Uterus (tissue), 4 donors: ENCODE measurements around the gene ELOVL5. TPM values are rescaled to one million over a fixed set of nuclear protein-coding genes. Genes with fewer than 3 reads are reported as not detected.

Source experiments
- DNase-seq, 2 donors: peaks; one replicate each; pipeline ENCODE4 v3.0.0-alpha.2; 2019 to 2020
- H3K27ac ChIP-seq, 2 donors: fragments of 200-600 bp; sonication (generic); 1 replicate in 1 of 2; 2 replicates in 1 of 2; pipeline ENCODE4 v1.5.1; 2016 to 2018
- H3K27me3 ChIP-seq, 2 donors: fragments of 200-600 bp; sonication (generic); one replicate each; pipeline ENCODE4 v1.5.1; 2018 to 2019; ENCODE audit warnings: control low read depth in 1 of 2
- H3K36me3 ChIP-seq, 2 donors: fragments of 200-600 bp; sonication (generic); one replicate each; pipeline ENCODE4 v1.5.1; 2019; ENCODE audit warnings: control low read depth in 1 of 2
- H3K4me1 ChIP-seq, 2 donors: fragments of 200-600 bp; sonication (generic); one replicate each; pipeline ENCODE4 v1.5.1; 2018 to 2019; ENCODE audit warnings: control low read depth in 1 of 2
- H3K4me3 ChIP-seq, 2 donors: fragments of 200-600 bp; sonication (generic); 1 replicate in 1 of 2; 2 replicates in 1 of 2; pipeline ENCODE4 v1.5.1; 2018 to 2019; ENCODE audit warnings: mild to moderate bottlenecking in 1 of 2
- H3K9me3 ChIP-seq, 2 donors: fragments of 200-600 bp; sonication (generic); one replicate each; pipeline ENCODE4 v1.5.1; 2019; ENCODE audit warnings: control low read depth in 1 of 2
- POLR2A ChIP-seq, 2 donors: fragments of 450-650 bp; IDR thresholded peaks; one replicate each; pipeline ENCODE4 v1.6.1; 2016; ENCODE audit warnings: antibody characterized with exemption in 2 of 2, mild to moderate bottlenecking in 1 of 2, moderate library complexity in 1 of 2
- intact Hi-C: fragments of 100-400 bp; cut with DNase I; formaldehyde crosslinking; loops from one replicate; pipeline ENCODE4 v1.15.1; 2023; ENCODE audit warnings: low total_unique reads
- microRNA-seq: library from miRNA; unstranded; fragments of <30 nt; microRNA quantifications from one replicate; pipeline ENCODE4, GENCODE V29; 2016; ENCODE audit warnings: borderline microRNAs expressed, borderline replicate concordance
- small RNA-seq: library from RNA; depleted of rRNA; stranded (forward); fragments of <200 nt; gene quantifications from one replicate; pipeline ENCODE3, GENCODE V24; 2016
- total RNA-seq, 4 donors: library from RNA; depleted of rRNA in 3 of 4; stranded (reverse); fragments of >200 nt in 3 of 4; gene quantifications; one replicate each; pipeline versions ENCODE4 v1.1.0 to v1.2.4, GENCODE V29; 2014 to 2023
- TF ChIP-seq, protein P1 (sequence below), 4 experiments: fragments of 200-600 bp in 2 of 4; fragments of 450-650 bp in 2 of 4; sonication (generic) in 2 of 4; IDR thresholded peaks; one replicate each; pipeline ENCODE4 v1.5.1; 2016 to 2019; ENCODE audit warnings: antibody characterized with exemption in 4 of 4, mild to moderate bottlenecking in 2 of 4, moderate library complexity in 1 of 4
- donor health status: DM: yes; HTN: yes; CAD: no.

Gene ELOVL5
- total RNA-seq, 4 donors from 2014 or later, result 26.4 to 80.7 (median 48.4) TPM

DNA sequence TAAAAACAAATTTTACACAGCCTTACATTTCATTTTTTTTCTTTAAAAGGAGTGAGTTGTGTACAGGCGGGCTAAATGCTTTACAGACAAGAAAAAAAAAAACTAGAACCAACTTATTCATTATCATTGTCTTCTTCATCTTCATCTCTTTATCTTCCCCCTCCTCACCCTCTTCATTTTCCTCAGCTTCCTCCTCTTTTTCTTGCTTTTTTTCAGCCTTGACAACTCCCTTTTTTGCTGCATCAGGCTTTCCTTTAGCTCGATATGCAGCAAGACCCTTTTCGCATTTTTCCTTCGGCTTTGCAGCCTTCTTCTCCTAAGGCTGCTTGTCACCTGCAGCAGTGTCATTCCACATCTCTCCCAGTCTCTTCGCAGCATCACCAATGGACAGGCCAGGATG is 113.2 kb downstream of the ELOVL5 start:
- intact Hi-C loops, result no loop called here
- DNase-seq, result no peak
- no peaks in the 10 kb centered on the region for H3K9me3 ChIP-seq
- H3K36me3 ChIP-seq, result no peaks in the 10 kb centered on the region
- no peak overlapping the region for H3K4me3 ChIP-seq
- TF ChIP-seq POLR2A (IDR thresholded peaks at IDR 0.05), result no peak
- TF ChIP-seq, protein P1, sequence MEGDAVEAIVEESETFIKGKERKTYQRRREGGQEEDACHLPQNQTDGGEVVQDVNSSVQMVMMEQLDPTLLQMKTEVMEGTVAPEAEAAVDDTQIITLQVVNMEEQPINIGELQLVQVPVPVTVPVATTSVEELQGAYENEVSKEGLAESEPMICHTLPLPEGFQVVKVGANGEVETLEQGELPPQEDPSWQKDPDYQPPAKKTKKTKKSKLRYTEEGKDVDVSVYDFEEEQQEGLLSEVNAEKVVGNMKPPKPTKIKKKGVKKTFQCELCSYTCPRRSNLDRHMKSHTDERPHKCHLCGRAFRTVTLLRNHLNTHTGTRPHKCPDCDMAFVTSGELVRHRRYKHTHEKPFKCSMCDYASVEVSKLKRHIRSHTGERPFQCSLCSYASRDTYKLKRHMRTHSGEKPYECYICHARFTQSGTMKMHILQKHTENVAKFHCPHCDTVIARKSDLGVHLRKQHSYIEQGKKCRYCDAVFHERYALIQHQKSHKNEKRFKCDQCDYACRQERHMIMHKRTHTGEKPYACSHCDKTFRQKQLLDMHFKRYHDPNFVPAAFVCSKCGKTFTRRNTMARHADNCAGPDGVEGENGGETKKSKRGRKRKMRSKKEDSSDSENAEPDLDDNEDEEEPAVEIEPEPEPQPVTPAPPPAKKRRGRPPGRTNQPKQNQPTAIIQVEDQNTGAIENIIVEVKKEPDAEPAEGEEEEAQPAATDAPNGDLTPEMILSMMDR (IDR thresholded peaks at IDR 0.05), result no peak
- H3K27ac ChIP-seq, result no peak overlapping the region
- no peaks in the 10 kb centered on the region for H3K4me1 ChIP-seq
- H3K27me3 ChIP-seq, result no peaks in the 10 kb centered on the region

DNA sequence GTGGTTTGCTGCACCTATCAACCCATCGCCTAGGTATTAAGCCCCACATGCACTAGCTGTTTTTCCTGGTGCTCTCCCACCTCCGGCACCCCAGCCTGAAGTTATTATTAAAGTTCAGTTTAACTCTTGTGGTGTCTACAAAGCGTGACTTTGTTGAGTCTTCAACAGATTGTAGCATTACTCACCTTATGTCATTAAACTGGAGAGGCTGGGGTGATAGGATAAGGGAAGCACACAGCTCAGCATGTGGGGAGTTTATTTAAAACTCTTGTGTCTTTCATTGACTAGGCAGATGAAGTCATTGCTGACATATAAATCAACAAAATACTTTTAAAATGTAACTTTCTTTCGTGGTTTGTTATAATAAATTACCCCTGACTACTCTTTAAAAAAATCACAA is 115.4 kb downstream of the ELOVL5 start:
- no peak for TF ChIP-seq POLR2A (IDR thresholded peaks at IDR 0.05)
- TF ChIP-seq, protein P1 (IDR thresholded peaks at IDR 0.05), result no peak
- H3K36me3 ChIP-seq, result no peaks in the 10 kb centered on the region
- intact Hi-C loops, result no loop called here

DNA sequence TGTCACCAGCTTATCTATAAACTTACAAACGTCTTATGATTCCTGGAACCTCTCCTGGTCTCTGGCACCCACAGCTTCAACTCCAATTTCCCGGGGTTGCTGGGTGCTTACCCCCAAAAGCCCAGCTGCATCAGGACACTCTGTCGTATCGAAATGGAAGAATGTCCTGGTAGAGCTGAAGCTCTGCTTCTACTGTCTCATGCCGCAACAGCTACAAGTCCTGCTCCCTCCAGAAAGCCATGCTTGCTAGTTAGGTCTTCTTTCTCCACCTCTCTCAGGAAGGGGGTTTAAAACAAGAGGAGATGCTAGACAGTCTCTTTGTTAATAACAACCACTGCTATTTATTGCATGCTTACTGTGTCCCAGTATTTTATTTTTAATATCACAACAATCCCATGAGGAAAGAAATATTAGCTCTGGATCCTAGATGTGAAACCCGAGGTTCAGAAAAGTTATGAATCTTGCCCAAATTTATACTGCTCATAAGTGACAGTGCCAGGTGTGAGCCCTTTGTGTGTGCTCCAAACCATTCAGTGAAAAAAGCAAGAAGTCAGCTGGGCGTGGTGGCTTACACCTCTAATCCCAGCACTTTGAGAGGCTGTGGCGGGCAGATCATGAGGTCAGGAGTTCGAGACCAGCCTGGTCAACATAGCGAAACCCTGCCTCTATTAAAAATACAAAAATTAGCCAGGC is 117.8 kb downstream of the ELOVL5 start:
- no peak overlapping the region for H3K27ac ChIP-seq
- no peak for TF ChIP-seq POLR2A (IDR thresholded peaks at IDR 0.05)
- TF ChIP-seq, protein P1 (IDR thresholded peaks at IDR 0.05), result no peak
- no peaks in the 10 kb centered on the region for H3K4me1 ChIP-seq
- no peak for DNase-seq
- H3K36me3 ChIP-seq, result no peaks in the 10 kb centered on the region
- no peak overlapping the region for H3K4me3 ChIP-seq
- intact Hi-C loops, result no loop called here
- H3K27me3 ChIP-seq, result no peaks in the 10 kb centered on the region
- no peaks in the 10 kb centered on the region for H3K9me3 ChIP-seq

More for the DNA sequence above, 115.4 kb downstream of the ELOVL5 start:
- Histone ChIP-seq H3K9me3 (no peaks in the 10 kb centered on the region), H3K27ac (no peak overlapping the region), H3K4me3 (no peak overlapping the region), H3K4me1 (no peaks in the 10 kb centered on the region), H3K27me3 (no peaks in the 10 kb centered on the region)
- DNase-seq, result no peak

DNA sequence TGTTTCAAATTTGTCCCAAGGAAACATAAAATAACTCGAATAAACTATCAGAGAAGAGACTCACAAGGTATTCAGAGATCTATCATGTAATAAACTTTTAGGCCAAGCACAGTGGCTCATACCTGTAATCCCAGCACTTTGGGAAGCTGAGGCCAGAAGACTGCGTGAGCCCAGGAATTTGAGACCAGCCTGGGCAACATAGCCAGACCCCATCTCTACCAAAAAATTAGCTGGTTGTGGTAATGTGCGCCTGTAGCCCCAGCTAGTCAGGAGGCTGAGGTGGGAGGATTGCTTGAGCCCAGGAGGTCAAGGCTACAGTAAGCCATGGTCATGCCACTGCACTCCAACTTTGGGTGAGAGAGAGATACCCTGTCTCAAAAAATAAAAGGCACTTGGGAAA is 120.9 kb downstream of the ELOVL5 start:
- TF ChIP-seq, protein P1 (IDR thresholded peaks at IDR 0.05), result no peak
- no peak for TF ChIP-seq POLR2A (IDR thresholded peaks at IDR 0.05)
- Histone ChIP-seq H3K27ac (no peak overlapping the region), H3K9me3 (no peaks in the 10 kb centered on the region)

DNA sequence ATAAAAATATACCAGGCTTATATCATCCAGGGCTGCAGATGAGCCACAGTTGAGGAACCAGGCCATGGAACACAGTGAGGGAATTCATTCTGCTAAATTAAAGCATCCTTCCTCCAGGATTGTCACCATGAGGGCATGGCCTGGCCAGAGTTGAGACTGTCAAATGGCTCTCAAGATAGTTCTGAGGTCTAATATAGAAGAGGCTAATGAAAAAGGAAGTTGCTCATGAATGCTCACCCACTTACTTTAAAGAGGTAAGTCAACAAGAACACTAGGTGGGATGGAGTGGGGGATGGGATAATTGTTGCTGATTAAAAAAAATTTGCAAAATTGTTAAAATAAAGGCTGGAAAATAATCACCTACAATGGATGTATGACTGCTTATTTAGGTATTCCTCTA is 128.1 kb downstream of the ELOVL5 start:
- no peak for TF ChIP-seq POLR2A (IDR thresholded peaks at IDR 0.05)
- TF ChIP-seq, protein P1 (IDR thresholded peaks at IDR 0.05), result no peak
- Histone ChIP-seq H3K27ac (no peak overlapping the region), H3K36me3 (no peaks in the 10 kb centered on the region), H3K27me3 (no peaks in the 10 kb centered on the region), H3K9me3 (no peaks in the 10 kb centered on the region), H3K4me3 (no peak overlapping the region), H3K4me1 (no peaks in the 10 kb centered on the region)
- intact Hi-C loops, result no loop called here
- DNase-seq, result no peak

More for the DNA sequence above, 120.9 kb downstream of the ELOVL5 start:
- no peaks in the 10 kb centered on the region for H3K36me3 ChIP-seq
- DNase-seq, result no peak
- no peak overlapping the region for H3K4me3 ChIP-seq
- no peaks in the 10 kb centered on the region for H3K4me1 ChIP-seq
- intact Hi-C loops, result no loop called here
- H3K27me3 ChIP-seq, result no peaks in the 10 kb centered on the region

Small RNA genes lying within 50 kb of the gene (microRNA-seq; reads per million reads assigned to microRNA genes)
- not detected for gene MIR5685

Small RNA genes lying within 50 kb of the gene (small RNA-seq; reads per million reads assigned to genes)
- gene MIR5685 (not detected), gene RNU1-136P (not detected)

Other genes with a start within 250 kb of the ELOVL5 start
- gene GCM1, start 200.1 kb downstream of the ELOVL5 start, total RNA-seq, result not detected
- 10 to 100 TPM; 20.0 to 41.0 (median 32.7) TPM for gene GCLC, start 196.2 kb upstream of the ELOVL5 start, total RNA-seq